Measurements from ENCODE around the gene AGAP1. TPM values are rescaled to one million over a fixed set of nuclear protein-coding genes. Genes with fewer than 3 reads are reported as not detected.

Gene AGAP1
- total and polyA plus RNA-seq, 4 donors: 2.0 to 8.5 (median 5.4) TPM

- no peak for DNase-seq (ENCODE audit: low spot score)
- H3K4me3 ChIP-seq (ENCODE audit: low read depth in 1 of 3, low read length in 3 of 3): no peak overlapping the region
- 83% methylated on average over 7 of the region's 7 CpGs for WGBS
- no peak overlapping the region for H3K27ac ChIP-seq (ENCODE audit: low read depth in 1 of 2, low read length in 2 of 2)
- TF ChIP-seq FOXA2 (IDR thresholded peaks at IDR 0.05) (no peak), FOXA1 (IDR thresholded peaks at IDR 0.05) (no peak), NR2F2 (IDR thresholded peaks at IDR 0.05) (no peak), ZBTB33 (IDR thresholded peaks at IDR 0.05) (no peak), YY1 (IDR thresholded peaks at IDR 0.05) (no peak), RXRA (IDR thresholded peaks at IDR 0.05) (no peak), SP1 (IDR thresholded peaks at IDR 0.05) (no peak), HNF4G (IDR thresholded peaks at IDR 0.05) (no peak), EGR1 (IDR thresholded peaks at IDR 0.05; ENCODE audit: low read depth in 2 of 2) (no peak), RAD21 (IDR thresholded peaks at IDR 0.05) (no peak), JUND (IDR thresholded peaks at IDR 0.05) (no peak)
- TF ChIP-seq, protein P1, sequence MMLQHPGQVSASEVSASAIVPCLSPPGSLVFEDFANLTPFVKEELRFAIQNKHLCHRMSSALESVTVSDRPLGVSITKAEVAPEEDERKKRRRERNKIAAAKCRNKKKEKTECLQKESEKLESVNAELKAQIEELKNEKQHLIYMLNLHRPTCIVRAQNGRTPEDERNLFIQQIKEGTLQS (IDR thresholded peaks at IDR 0.05): no peak
- TF ChIP-seq, protein P2, sequence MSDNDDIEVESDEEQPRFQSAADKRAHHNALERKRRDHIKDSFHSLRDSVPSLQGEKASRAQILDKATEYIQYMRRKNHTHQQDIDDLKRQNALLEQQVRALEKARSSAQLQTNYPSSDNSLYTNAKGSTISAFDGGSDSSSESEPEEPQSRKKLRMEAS (IDR thresholded peaks at IDR 0.05): no peak
- TF ChIP-seq, protein P3, sequence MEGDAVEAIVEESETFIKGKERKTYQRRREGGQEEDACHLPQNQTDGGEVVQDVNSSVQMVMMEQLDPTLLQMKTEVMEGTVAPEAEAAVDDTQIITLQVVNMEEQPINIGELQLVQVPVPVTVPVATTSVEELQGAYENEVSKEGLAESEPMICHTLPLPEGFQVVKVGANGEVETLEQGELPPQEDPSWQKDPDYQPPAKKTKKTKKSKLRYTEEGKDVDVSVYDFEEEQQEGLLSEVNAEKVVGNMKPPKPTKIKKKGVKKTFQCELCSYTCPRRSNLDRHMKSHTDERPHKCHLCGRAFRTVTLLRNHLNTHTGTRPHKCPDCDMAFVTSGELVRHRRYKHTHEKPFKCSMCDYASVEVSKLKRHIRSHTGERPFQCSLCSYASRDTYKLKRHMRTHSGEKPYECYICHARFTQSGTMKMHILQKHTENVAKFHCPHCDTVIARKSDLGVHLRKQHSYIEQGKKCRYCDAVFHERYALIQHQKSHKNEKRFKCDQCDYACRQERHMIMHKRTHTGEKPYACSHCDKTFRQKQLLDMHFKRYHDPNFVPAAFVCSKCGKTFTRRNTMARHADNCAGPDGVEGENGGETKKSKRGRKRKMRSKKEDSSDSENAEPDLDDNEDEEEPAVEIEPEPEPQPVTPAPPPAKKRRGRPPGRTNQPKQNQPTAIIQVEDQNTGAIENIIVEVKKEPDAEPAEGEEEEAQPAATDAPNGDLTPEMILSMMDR (IDR thresholded peaks at IDR 0.05; ENCODE audit: low read depth, low read length, missing input control): no peak
- H3K36me3 ChIP-seq (ENCODE audit: control insufficient read depth in 4 of 4, insufficient read depth in 3 of 4, low read depth in 1 of 4, low read length in 3 of 4): no peaks in the 10 kb centered on the region
- no peaks in the 10 kb centered on the region for H3K9me3 ChIP-seq (ENCODE audit: control insufficient read depth in 4 of 4, low read length in 3 of 4)
- H3K4me1 ChIP-seq (ENCODE audit: control insufficient read depth in 4 of 4, insufficient read depth in 4 of 4, low read length in 3 of 4): no peaks in the 10 kb centered on the region
- H3K9ac ChIP-seq (ENCODE audit: low read depth in 1 of 2, low read length in 2 of 2): no peak overlapping the region
- H3K27me3 ChIP-seq (ENCODE audit: control insufficient read depth in 4 of 4, insufficient read depth in 4 of 4, low read length in 3 of 4): no peaks in the 10 kb centered on the region
Observed at GRCh38 chr2:235659767-235660322, 166.0 kb downstream of the AGAP1 start.

DNA sequence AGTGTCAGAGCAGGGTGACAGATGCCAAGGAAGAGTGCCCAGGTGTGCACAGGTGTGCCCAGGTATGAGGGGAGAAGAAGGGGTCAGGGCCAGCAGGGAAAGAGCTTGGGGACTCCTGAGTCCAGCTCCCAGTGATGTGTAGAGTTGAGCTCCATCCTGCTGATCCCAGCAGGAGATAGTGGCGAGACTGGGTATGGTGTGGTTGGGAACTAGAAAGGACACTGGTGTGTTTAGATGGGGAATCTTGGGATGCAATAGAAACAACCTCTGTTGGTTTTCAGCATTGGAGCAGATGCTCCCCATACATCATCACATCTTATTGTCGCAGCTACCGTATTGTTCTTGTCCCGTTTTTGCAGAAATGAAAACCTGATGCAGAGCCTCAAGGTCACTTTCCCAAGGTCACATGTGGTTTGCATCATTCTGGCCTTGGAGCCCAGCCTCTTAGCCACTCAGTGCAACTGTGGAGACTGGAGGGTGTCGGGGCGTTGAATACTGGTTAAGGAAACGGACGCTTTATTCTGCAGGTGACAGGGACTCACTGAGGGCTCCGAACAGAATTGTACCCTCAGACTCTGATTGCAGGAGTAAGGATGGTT lies 166.7 kb downstream of the AGAP1 start:
- H3K27ac ChIP-seq (ENCODE audit: low read depth in 1 of 2, low read length in 2 of 2): no peak overlapping the region
- DNase-seq (ENCODE audit: low spot score): no peak
- no peaks in the 10 kb centered on the region for H3K27me3 ChIP-seq (ENCODE audit: control insufficient read depth in 4 of 4, insufficient read depth in 4 of 4, low read length in 3 of 4)
- WGBS: 89% methylated on average over 9 of the region's 9 CpGs
- H3K9me3 ChIP-seq (ENCODE audit: control insufficient read depth in 4 of 4, low read length in 3 of 4): no peaks in the 10 kb centered on the region
- H3K4me3 ChIP-seq (ENCODE audit: low read depth in 1 of 3, low read length in 3 of 3): no peak overlapping the region
- H3K36me3 ChIP-seq (ENCODE audit: control insufficient read depth in 4 of 4, insufficient read depth in 3 of 4, low read depth in 1 of 4, low read length in 3 of 4): no peaks in the 10 kb centered on the region
- peaks cover 0 to 1% (median under 1%) of the 10 kb centered on the region in 4 donors for H3K4me1 ChIP-seq (ENCODE audit: control insufficient read depth in 4 of 4, insufficient read depth in 4 of 4, low read length in 3 of 4)
- H3K9ac ChIP-seq (ENCODE audit: low read depth in 1 of 2, low read length in 2 of 2): no peak overlapping the region
- TF ChIP-seq, protein P3 (IDR thresholded peaks at IDR 0.05; ENCODE audit: low read depth, low read length, missing input control): no peak
- TF ChIP-seq HNF4G (IDR thresholded peaks at IDR 0.05) (no peak), RAD21 (IDR thresholded peaks at IDR 0.05) (no peak), FOXA2 (IDR thresholded peaks at IDR 0.05) (no peak), ZBTB33 (IDR thresholded peaks at IDR 0.05) (no peak), YY1 (IDR thresholded peaks at IDR 0.05) (no peak), NR2F2 (IDR thresholded peaks at IDR 0.05) (no peak), GABPA (IDR thresholded peaks at IDR 0.05 in 1 of 2, conservative IDR thresholded peaks at IDR 0.05 in 1 of 2) (no peak), JUND (IDR thresholded peaks at IDR 0.05) (no peak), EGR1 (IDR thresholded peaks at IDR 0.05; ENCODE audit: low read depth in 2 of 2) (no peak), TAF1 (conservative IDR thresholded peaks at IDR 0.05) (no peak), SP1 (IDR thresholded peaks at IDR 0.05) (no peak), FOXA1 (IDR thresholded peaks at IDR 0.05) (no peak)
- TF ChIP-seq, protein P1 (IDR thresholded peaks at IDR 0.05): no peak
- TF ChIP-seq, protein P2 (IDR thresholded peaks at IDR 0.05): no peak

All from liver (tissue), 9 donors.